ENCODE data around the gene CTSH. TPM values are rescaled to one million over a fixed set of nuclear protein-coding genes. Genes with fewer than 3 reads are reported as not detected.

The CTSH gene
- total and polyA plus RNA-seq, 2 donors (not counting 1 experiment from before 2014, with no cell fraction given), result 5.3 to 6.9 TPM

DNA sequence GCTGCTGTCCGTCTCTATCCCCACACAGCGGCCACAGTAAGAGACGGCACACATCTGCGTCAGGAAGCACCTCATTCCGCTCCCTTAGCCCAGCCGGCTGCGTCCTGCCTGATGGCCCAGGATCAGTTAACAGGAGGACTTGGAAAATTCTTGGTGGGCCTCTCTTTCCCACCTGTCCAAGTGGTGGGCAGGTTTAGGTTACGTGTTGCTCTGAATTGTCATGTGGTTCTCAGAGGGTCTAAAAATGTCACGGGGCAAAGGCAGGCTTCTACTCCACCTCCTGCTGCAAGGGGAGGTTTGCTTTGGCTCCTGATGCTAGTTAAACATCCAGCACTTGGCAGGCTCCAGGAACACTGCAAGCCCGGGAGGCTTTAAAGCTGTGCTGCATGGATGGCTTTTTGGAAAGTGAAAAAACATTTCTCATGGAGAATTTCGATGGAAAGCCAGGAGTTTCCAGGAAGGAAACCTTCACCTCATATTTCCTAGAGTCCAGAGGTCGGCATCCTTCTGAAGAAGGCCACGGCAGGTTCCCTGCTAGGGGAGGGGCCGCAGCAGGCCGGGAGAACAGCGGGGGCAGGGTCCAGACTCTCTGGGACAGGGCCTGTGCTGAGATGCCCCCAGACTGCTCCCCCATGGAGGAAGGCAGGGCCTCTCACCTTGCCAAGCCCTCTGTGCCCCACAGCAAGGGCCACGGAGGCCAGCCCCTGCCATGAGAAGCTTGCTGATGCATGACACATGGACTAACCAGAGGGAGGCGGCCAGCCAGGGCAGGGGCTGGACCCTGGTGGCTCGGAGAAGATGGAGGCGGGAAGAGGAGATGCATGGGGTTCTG is 10.8 kb downstream of the CTSH start:
- no peak overlapping the region for H3K4me3 ChIP-seq (replicated peaks in 1 of 4; ENCODE audit: control extremely low read depth in 1 of 4, insufficient read depth in 1 of 4, low read depth in 3 of 4, low read length in 4 of 4)
- TF ChIP-seq CTCF (conservative IDR thresholded peaks at IDR 0.05 in 1 of 2, IDR thresholded peaks at IDR 0.05 in 1 of 2; ENCODE audit: low read depth in 1 of 2, low read length in 2 of 2) (peak in 1 of 2 donors; percentile 13), EZH2 (IDR thresholded peaks at IDR 0.05; ENCODE audit: low read length, missing control alignments) (no peak)

GRCh38 chr15:78933187-78933822 is 11.5 kb downstream of the CTSH start:
- H4K20me1 ChIP-seq (ENCODE audit: control insufficient read depth, extremely low read depth, insufficient read depth, low read length), result no peaks in the 10 kb centered on the region
- no peaks in the 10 kb centered on the region for H3K36me3 ChIP-seq (ENCODE audit: control insufficient read depth, insufficient read depth, low read length)
- no peak for DNase-seq (ENCODE audit: low read depth in 2 of 2)
- H3K4me2 ChIP-seq (ENCODE audit: extremely low read depth, insufficient read depth, low read length), result no peak overlapping the region
- TF ChIP-seq EZH2 (IDR thresholded peaks at IDR 0.05; ENCODE audit: low read length, missing control alignments) (no peak), CTCF (conservative IDR thresholded peaks at IDR 0.05 in 1 of 2, IDR thresholded peaks at IDR 0.05 in 1 of 2; ENCODE audit: low read depth in 1 of 2, low read length in 2 of 2) (no peak)
- H3K9ac ChIP-seq (ENCODE audit: insufficient read depth, low read length), result no peak overlapping the region
- no peaks in the 10 kb centered on the region for H3K27me3 ChIP-seq (ENCODE audit: control insufficient read depth, insufficient read depth, low read length)
- H3K79me2 ChIP-seq (ENCODE audit: control insufficient read depth, insufficient read depth, low read length), result no peaks in the 10 kb centered on the region
- H2AFZ ChIP-seq (ENCODE audit: low read length), result no peak overlapping the region
- no peak overlapping the region for H3K27ac ChIP-seq (ENCODE audit: insufficient read depth, low read length)
- H3K4me1 ChIP-seq (ENCODE audit: control insufficient read depth, extremely low read depth, insufficient read depth, low read length), result peaks cover 12% of the 10 kb centered on the region
- no peaks in the 10 kb centered on the region for H3K9me3 ChIP-seq (ENCODE audit: control insufficient read depth, insufficient read depth, low read depth, low read length)
- no peak overlapping the region for H3K4me3 ChIP-seq (replicated peaks in 1 of 4; ENCODE audit: control extremely low read depth in 1 of 4, insufficient read depth in 1 of 4, low read depth in 3 of 4, low read length in 4 of 4)

More for the DNA sequence above, 10.8 kb downstream of the CTSH start:
- H4K20me1 ChIP-seq (ENCODE audit: control insufficient read depth, extremely low read depth, insufficient read depth, low read length), result no peaks in the 10 kb centered on the region
- no peaks in the 10 kb centered on the region for H3K36me3 ChIP-seq (ENCODE audit: control insufficient read depth, insufficient read depth, low read length)
- no peak overlapping the region for H3K9ac ChIP-seq (ENCODE audit: insufficient read depth, low read length)
- H3K4me1 ChIP-seq (ENCODE audit: control insufficient read depth, extremely low read depth, insufficient read depth, low read length), result peaks cover 12% of the 10 kb centered on the region
- no peaks in the 10 kb centered on the region for H3K27me3 ChIP-seq (ENCODE audit: control insufficient read depth, insufficient read depth, low read length)
- no peaks in the 10 kb centered on the region for H3K9me3 ChIP-seq (ENCODE audit: control insufficient read depth, insufficient read depth, low read depth, low read length)
- no peak overlapping the region for H3K4me2 ChIP-seq (ENCODE audit: extremely low read depth, insufficient read depth, low read length)
- no peak overlapping the region for H2AFZ ChIP-seq (ENCODE audit: low read length)
- DNase-seq (ENCODE audit: low read depth in 2 of 2), result peak; percentile 35
- H3K27ac ChIP-seq (ENCODE audit: insufficient read depth, low read length), result no peak overlapping the region
- no peaks in the 10 kb centered on the region for H3K79me2 ChIP-seq (ENCODE audit: control insufficient read depth, insufficient read depth, low read length)

DNA sequence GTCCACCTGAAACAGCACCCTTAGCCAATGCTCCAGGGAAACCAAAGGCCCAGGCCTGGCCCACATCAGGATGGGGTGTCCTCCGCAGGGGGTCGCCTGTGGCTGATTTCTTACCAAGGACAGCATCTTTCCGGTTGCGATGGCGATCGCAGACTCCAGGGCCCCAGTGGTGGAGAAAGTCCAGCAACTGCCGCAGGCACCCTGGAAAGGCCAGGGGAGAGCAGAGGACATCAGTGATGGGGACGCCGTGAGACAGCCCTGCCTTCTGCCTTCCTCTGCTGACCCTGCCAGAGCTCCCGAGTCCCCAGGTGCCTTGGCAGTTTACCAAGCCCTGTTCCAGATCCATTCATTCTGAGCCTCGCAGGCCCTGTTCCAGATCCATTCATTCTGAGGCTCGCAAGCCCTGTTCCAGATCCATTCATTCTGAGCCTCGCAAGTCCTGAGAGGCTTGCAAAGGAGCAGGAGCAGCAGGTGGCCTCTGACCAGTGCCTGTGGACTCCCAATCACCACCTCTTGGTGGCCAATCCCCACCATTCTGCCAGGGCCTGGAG is 12.5 kb downstream of the CTSH start:
- Histone ChIP-seq H4K20me1 (ENCODE audit: control insufficient read depth, extremely low read depth, insufficient read depth, low read length) (no peaks in the 10 kb centered on the region), H3K9ac (ENCODE audit: insufficient read depth, low read length) (no peak overlapping the region), H3K36me3 (ENCODE audit: control insufficient read depth, insufficient read depth, low read length) (no peaks in the 10 kb centered on the region), H3K4me1 (ENCODE audit: control insufficient read depth, extremely low read depth, insufficient read depth, low read length) (peaks cover 12% of the 10 kb centered on the region), H3K27ac (ENCODE audit: insufficient read depth, low read length) (no peak overlapping the region), H2AFZ (ENCODE audit: low read length) (no peak overlapping the region), H3K4me3 (replicated peaks in 1 of 4; ENCODE audit: control extremely low read depth in 1 of 4, insufficient read depth in 1 of 4, low read depth in 3 of 4, low read length in 4 of 4) (no peak overlapping the region), H3K27me3 (ENCODE audit: control insufficient read depth, insufficient read depth, low read length) (no peaks in the 10 kb centered on the region), H3K79me2 (ENCODE audit: control insufficient read depth, insufficient read depth, low read length) (no peaks in the 10 kb centered on the region), H3K4me2 (ENCODE audit: extremely low read depth, insufficient read depth, low read length) (no peak overlapping the region), H3K9me3 (ENCODE audit: control insufficient read depth, insufficient read depth, low read depth, low read length) (no peaks in the 10 kb centered on the region)
- no peak for TF ChIP-seq EZH2 (IDR thresholded peaks at IDR 0.05; ENCODE audit: low read length, missing control alignments)
- TF ChIP-seq CTCF (conservative IDR thresholded peaks at IDR 0.05 in 1 of 2, IDR thresholded peaks at IDR 0.05 in 1 of 2; ENCODE audit: low read depth in 1 of 2, low read length in 2 of 2), result no peak
- DNase-seq (ENCODE audit: low read depth in 2 of 2), result no peak
